ENCODE data around the gene B3GALT4.

Gene B3GALT4

GRCh38 chr6:33321227-33321626 is 44.3 kb downstream of the B3GALT4 start (continued):
- TF ChIP-seq, protein P1, sequence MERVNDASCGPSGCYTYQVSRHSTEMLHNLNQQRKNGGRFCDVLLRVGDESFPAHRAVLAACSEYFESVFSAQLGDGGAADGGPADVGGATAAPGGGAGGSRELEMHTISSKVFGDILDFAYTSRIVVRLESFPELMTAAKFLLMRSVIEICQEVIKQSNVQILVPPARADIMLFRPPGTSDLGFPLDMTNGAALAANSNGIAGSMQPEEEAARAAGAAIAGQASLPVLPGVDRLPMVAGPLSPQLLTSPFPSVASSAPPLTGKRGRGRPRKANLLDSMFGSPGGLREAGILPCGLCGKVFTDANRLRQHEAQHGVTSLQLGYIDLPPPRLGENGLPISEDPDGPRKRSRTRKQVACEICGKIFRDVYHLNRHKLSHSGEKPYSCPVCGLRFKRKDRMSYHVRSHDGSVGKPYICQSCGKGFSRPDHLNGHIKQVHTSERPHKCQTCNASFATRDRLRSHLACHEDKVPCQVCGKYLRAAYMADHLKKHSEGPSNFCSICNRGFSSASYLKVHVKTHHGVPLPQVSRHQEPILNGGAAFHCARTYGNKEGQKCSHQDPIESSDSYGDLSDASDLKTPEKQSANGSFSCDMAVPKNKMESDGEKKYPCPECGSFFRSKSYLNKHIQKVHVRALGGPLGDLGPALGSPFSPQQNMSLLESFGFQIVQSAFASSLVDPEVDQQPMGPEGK (CRISPR knock-in tag; IDR thresholded peaks at IDR 0.05; ENCODE audit: borderline replicate concordance) = no peak
- no peak for TF ChIP-seq TCF4 (CRISPR knock-in tag; IDR thresholded peaks at IDR 0.05; ENCODE audit: borderline replicate concordance)

DNA sequence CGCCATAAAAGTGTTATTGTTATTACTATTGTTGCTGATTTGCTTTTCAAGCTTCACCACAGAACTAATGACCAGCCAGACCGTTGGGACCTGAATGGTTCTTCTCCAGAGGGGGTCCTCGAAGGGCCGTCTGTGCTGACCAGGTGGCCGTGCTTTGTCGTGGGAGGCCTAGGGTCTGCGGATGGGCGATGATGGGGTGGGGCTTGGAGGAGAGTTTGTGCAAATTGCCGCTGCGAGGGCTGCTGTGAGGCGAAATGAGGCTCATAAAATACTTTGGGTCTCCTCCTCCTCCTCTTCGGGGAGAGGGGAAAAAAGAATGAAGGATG is 46.7 kb downstream of the B3GALT4 start:
- TF ChIP-seq TCF4 (CRISPR knock-in tag; IDR thresholded peaks at IDR 0.05; ENCODE audit: borderline replicate concordance) = no peak
- TF ChIP-seq TOX (CRISPR knock-in tag; IDR thresholded peaks at IDR 0.05; ENCODE audit: borderline replicate concordance) = no peak
- no peak for TF ChIP-seq ZFP3 (CRISPR knock-in tag; IDR thresholded peaks at IDR 0.05)
- no peak for TF ChIP-seq CSRNP3 (CRISPR knock-in tag; IDR thresholded peaks at IDR 0.05)
- TF ChIP-seq, protein P1 (CRISPR knock-in tag; IDR thresholded peaks at IDR 0.05; ENCODE audit: borderline replicate concordance) = no peak
- no peak for TF ChIP-seq ESRRG (CRISPR knock-in tag; IDR thresholded peaks at IDR 0.05)
- no peak for TF ChIP-seq ZNF70 (CRISPR knock-in tag; IDR thresholded peaks at IDR 0.05)
- no peak for TF ChIP-seq RARB (CRISPR knock-in tag; IDR thresholded peaks at IDR 0.05)
- no peak for TF ChIP-seq PPARA (CRISPR knock-in tag; IDR thresholded peaks at IDR 0.05; ENCODE audit: borderline replicate concordance)
- no peak for TF ChIP-seq CSDC2 (CRISPR knock-in tag; IDR thresholded peaks at IDR 0.05)
- no peak for TF ChIP-seq ISL1 (CRISPR knock-in tag; IDR thresholded peaks at IDR 0.05)
- no peak for ATAC-seq

DNA sequence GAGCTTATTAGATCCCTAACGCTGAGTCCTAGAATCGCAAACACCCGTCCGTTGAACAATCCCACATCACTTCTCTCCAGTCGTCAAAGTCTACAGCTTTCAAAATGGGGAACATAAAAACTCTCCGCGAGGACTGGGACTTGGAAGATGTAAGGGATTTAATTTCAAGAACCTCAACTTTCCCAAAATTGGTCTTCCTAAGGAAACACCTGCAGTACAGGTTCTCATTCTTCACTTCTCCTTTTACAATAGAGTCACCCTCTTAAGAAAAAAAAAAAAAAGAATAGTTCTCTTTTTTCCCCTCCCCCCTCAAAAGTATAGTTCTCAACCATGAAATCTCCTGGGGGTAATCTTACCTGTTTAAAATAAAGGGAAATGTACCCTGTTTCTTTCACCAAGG is 47.2 kb downstream of the B3GALT4 start:
- TF ChIP-seq ZC3H10 (CRISPR knock-in tag; IDR thresholded peaks at IDR 0.05) (no peak), TCF4 (CRISPR knock-in tag; IDR thresholded peaks at IDR 0.05; ENCODE audit: borderline replicate concordance) (no peak), CSRNP3 (CRISPR knock-in tag; IDR thresholded peaks at IDR 0.05) (no peak), ZNF70 (CRISPR knock-in tag; IDR thresholded peaks at IDR 0.05) (no peak), ARNTL (CRISPR knock-in tag; IDR thresholded peaks at IDR 0.05; ENCODE audit: borderline replicate concordance, low read depth) (no peak), GLIS3 (CRISPR knock-in tag; IDR thresholded peaks at IDR 0.05) (no peak), PPARA (CRISPR knock-in tag; IDR thresholded peaks at IDR 0.05; ENCODE audit: borderline replicate concordance) (no peak), ESRRG (CRISPR knock-in tag; IDR thresholded peaks at IDR 0.05) (no peak), BACH2 (CRISPR knock-in tag; IDR thresholded peaks at IDR 0.05; ENCODE audit: borderline replicate concordance) (no peak)
- TF ChIP-seq, protein P1 (CRISPR knock-in tag; IDR thresholded peaks at IDR 0.05; ENCODE audit: borderline replicate concordance) = no peak
- TF ChIP-seq, protein P2, sequence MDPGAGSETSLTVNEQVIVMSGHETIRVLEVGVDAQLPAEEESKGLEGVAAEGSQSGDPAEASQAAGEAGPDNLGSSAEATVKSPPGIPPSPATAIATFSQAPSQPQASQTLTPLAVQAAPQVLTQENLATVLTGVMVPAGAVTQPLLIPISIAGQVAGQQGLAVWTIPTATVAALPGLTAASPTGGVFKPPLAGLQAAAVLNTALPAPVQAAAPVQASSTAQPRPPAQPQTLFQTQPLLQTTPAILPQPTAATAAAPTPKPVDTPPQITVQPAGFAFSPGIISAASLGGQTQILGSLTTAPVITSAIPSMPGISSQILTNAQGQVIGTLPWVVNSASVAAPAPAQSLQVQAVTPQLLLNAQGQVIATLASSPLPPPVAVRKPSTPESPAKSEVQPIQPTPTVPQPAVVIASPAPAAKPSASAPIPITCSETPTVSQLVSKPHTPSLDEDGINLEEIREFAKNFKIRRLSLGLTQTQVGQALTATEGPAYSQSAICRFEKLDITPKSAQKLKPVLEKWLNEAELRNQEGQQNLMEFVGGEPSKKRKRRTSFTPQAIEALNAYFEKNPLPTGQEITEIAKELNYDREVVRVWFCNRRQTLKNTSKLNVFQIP (CRISPR knock-in tag; IDR thresholded peaks at IDR 0.05; ENCODE audit: borderline replicate concordance, low read depth) = no peak
- TF ChIP-seq, protein P3, sequence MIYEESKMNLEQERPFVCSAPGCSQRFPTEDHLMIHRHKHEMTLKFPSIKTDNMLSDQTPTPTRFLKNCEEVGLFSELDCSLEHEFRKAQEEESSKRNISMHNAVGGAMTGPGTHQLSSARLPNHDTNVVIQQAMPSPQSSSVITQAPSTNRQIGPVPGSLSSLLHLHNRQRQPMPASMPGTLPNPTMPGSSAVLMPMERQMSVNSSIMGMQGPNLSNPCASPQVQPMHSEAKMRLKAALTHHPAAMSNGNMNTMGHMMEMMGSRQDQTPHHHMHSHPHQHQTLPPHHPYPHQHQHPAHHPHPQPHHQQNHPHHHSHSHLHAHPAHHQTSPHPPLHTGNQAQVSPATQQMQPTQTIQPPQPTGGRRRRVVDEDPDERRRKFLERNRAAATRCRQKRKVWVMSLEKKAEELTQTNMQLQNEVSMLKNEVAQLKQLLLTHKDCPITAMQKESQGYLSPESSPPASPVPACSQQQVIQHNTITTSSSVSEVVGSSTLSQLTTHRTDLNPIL (CRISPR knock-in tag; IDR thresholded peaks at IDR 0.05; ENCODE audit: low read depth) = no peak
- no peak for ATAC-seq
